ENCODE data around the gene CRB1. TPM values are rescaled to one million over a fixed set of nuclear protein-coding genes. Genes with fewer than 3 reads are reported as not detected.

The CRB1 gene
- total and polyA plus RNA-seq, 7 donors = 0.19 to 0.49 (median 0.38) TPM; not detected in 3

GRCh38 chr1:197286634-197287033 lies 18.6 kb downstream of the CRB1 start:
- 97 to 99% methylated on average over 1 of the region's 1 CpG for WGBS, 2 donors
- intact Hi-C loops (cut with DNase I) = no loop called here
- no peaks in the 10 kb centered on the region for H3K4me1 ChIP-seq
- H3K9me3 ChIP-seq = no peaks in the 10 kb centered on the region
- no peak for DNase-seq
- H3K27ac ChIP-seq = no peak overlapping the region
- H3K4me3 ChIP-seq = no peak overlapping the region
- H3K36me3 ChIP-seq = no peaks in the 10 kb centered on the region
- no peak for TF ChIP-seq CTCF (IDR thresholded peaks at IDR 0.05)
- TF ChIP-seq EP300 (IDR thresholded peaks at IDR 0.05) = no peak
- no peak for TF ChIP-seq POLR2AphosphoS5 (IDR thresholded peaks at IDR 0.05)
- TF ChIP-seq POLR2A (IDR thresholded peaks at IDR 0.05) = no peak
- H3K27me3 ChIP-seq = no peaks in the 10 kb centered on the region

DNA sequence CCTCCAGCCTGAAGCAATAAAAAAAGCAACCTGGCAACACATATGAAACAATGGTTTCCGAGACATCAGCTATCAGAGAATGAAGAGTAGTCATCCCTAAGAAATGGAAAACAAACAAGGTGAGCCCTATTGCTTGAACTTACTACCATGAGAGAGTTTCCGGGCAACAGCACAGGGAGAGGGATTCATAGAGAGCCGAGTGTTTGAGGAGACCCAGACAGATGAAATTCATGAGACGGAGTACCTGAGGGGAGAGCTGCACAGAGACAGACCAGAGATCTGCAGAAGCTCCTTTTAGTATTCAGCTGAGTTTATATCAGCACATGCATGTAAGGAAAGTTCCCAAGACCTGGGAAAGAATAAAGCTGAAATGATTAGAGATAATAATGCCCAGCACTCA lies 19.8 kb downstream of the CRB1 start:
- DNase-seq = no peak
- Histone ChIP-seq H3K27ac (no peak overlapping the region), H3K4me3 (no peak overlapping the region), H3K27me3 (no peaks in the 10 kb centered on the region), H3K36me3 (no peaks in the 10 kb centered on the region), H3K9me3 (peaks cover 0 to 2% (median 0%) of the 10 kb centered on the region in 4 donors), H3K4me1 (no peaks in the 10 kb centered on the region)
- intact Hi-C loops (cut with DNase I) = no loop called here
- TF ChIP-seq CTCF (IDR thresholded peaks at IDR 0.05) (no peak), POLR2AphosphoS5 (IDR thresholded peaks at IDR 0.05) (no peak), EP300 (IDR thresholded peaks at IDR 0.05) (no peak), POLR2A (IDR thresholded peaks at IDR 0.05) (no peak)
- WGBS, 2 donors = 80 to 85% methylated on average over 4 of the region's 4 CpGs

DNA sequence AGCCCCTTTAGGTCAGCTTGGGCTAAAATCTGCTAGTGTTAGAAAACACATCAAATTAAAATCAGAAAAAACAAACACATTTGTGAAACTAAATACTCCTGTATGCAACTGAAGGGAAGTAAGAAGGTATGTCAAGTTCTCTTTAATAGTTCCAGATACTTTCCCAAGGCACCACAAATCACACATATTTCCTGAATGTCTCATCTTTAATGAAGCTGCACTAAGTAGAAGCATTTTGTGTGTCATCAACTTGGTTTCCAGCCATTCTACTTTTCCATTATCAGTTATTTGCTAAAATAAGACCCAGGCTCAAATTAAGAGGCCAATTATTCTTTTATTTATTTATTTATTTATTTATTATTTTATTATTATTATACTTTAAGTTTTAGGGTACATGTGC lies 34.7 kb downstream of the CRB1 start:
- no peaks in the 10 kb centered on the region for H3K4me1 ChIP-seq
- no peak overlapping the region for H3K27ac ChIP-seq
- no peaks in the 10 kb centered on the region for H3K36me3 ChIP-seq
- no peaks in the 10 kb centered on the region for H3K9me3 ChIP-seq
- DNase-seq = no peak
- no peaks in the 10 kb centered on the region for H3K27me3 ChIP-seq
- intact Hi-C loops (cut with DNase I) = no loop called here
- no peak for TF ChIP-seq EP300 (IDR thresholded peaks at IDR 0.05)
- no peak for TF ChIP-seq POLR2AphosphoS5 (IDR thresholded peaks at IDR 0.05)
- no peak for TF ChIP-seq CTCF (IDR thresholded peaks at IDR 0.05)
- TF ChIP-seq POLR2A (IDR thresholded peaks at IDR 0.05) = no peak
- H3K4me3 ChIP-seq = no peak overlapping the region

GRCh38 chr1:197303463-197303862 lies 35.4 kb downstream of the CRB1 start:
- intact Hi-C loops (cut with DNase I) = no loop called here
- no peak for DNase-seq
- Histone ChIP-seq H3K27ac (no peak overlapping the region), H3K9me3 (no peaks in the 10 kb centered on the region), H3K27me3 (no peaks in the 10 kb centered on the region), H3K36me3 (no peaks in the 10 kb centered on the region), H3K4me3 (no peak overlapping the region), H3K4me1 (no peaks in the 10 kb centered on the region)
- 96% methylated on average over 1 of the region's 1 CpG for WGBS, 2 donors
- TF ChIP-seq CTCF (IDR thresholded peaks at IDR 0.05) (no peak), POLR2AphosphoS5 (IDR thresholded peaks at IDR 0.05) (no peak), EP300 (IDR thresholded peaks at IDR 0.05) (no peak), POLR2A (IDR thresholded peaks at IDR 0.05) (no peak)

DNA sequence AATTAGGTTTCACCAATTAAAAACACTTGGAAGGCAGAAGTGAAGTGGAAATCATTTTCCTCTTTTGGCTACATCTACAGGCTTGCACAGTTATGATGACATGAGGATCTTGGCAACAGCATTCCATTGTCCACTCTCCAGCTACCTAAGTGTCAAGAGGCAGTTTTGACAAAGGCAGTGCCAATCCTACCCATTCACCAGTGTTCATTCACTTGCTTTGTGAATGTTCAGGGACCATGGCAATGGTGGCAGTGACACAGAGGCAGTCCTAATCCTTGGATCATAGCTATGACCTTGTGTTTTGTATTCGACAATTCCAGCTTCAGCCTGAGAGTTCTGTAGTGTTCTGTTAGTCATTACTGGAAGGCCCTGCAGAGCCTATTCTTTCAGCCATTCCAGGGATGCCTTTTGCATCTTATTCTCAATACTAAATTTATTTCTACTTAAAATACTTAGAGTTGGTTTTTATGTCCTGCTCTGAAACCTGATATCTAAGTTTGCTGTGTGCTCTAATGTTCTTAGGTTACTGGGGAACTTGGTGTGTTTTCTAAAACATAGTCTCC lies 36.7 kb downstream of the CRB1 start:
- intact Hi-C loops (cut with DNase I) = no loop called here
- no peak for DNase-seq
- Histone ChIP-seq H3K4me1 (no peaks in the 10 kb centered on the region), H3K27me3 (no peaks in the 10 kb centered on the region), H3K27ac (no peak overlapping the region), H3K4me3 (no peak overlapping the region), H3K36me3 (no peaks in the 10 kb centered on the region), H3K9me3 (no peaks in the 10 kb centered on the region)
- TF ChIP-seq CTCF (IDR thresholded peaks at IDR 0.05) (no peak), POLR2AphosphoS5 (IDR thresholded peaks at IDR 0.05) (no peak), EP300 (IDR thresholded peaks at IDR 0.05) (no peak), POLR2A (IDR thresholded peaks at IDR 0.05) (no peak)
- WGBS, 2 donors = 88 to 92% methylated on average over 1 of the region's 1 CpG

All from sigmoid colon (tissue), 7 donors.